Activated CD8-positive, alpha-beta memory T cell treated with anti-CD3 and anti-CD28 coated beads, Interleukin-2, amount 50 U/mL, for 48 hours (primary cell): Measurements from ENCODE around the gene MAB21L2.

Experiments
- DNase-seq: peaks from one replicate; pipeline ENCODE4 v3.0.0-alpha.2; 2020

Gene MAB21L2

DNA sequence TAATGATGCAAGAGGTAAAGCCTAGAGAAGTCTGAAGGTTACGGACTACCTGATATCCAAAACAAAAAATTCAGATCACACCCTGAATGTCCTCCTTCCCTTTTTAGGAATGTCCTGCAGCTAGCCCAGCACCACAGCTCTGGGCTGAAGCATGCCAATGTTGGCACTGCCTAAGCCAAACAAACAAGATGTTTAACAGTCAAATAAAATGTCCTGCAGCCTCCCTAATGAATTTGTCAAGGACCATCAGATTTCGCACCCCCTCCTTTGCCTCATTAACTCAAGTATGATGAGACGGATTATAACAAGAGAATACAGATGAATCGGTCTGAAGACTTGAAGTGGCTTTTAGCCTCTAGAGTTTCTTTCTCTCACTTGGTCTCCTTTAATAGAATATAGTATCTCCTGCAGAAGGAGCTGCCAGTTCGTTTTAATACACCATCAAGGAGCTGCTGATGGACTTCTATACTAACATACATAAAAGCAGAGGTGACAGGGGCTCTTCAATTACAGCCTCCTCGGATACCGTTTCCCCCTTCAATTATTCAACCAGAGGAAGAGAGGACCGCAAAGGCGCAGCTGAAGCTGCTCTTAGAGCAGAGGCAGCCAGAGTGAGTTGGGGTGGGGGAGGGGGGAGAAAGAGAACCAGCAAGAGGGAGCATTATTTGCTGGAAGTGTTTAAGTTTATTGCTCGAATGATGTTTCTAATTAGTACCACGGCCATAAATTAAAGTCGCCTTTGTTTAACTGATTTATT, 3.0 kb upstream of the MAB21L2 start:
- no peak for DNase-seq

- no peak for DNase-seq
Observed at GRCh38 chr4:150579551-150580234, 2.3 kb upstream of the MAB21L2 start.

- DNase-seq, result no peak
Observed at GRCh38 chr4:150580306-150580705, 1.6 kb upstream of the MAB21L2 start.

GRCh38 chr4:150581056-150581605, 820 bp upstream of the MAB21L2 start:
- no peak for DNase-seq

- no peak for DNase-seq
Observed at GRCh38 chr4:150581641-150582051, 305 bp upstream of the MAB21L2 start.

GRCh38 chr4:150582873-150583286, 929 bp downstream of the MAB21L2 start:
- no peak for DNase-seq

GRCh38 chr4:150583287-150584110, 1.5 kb downstream of the MAB21L2 start:
- no peak for DNase-seq

DNA sequence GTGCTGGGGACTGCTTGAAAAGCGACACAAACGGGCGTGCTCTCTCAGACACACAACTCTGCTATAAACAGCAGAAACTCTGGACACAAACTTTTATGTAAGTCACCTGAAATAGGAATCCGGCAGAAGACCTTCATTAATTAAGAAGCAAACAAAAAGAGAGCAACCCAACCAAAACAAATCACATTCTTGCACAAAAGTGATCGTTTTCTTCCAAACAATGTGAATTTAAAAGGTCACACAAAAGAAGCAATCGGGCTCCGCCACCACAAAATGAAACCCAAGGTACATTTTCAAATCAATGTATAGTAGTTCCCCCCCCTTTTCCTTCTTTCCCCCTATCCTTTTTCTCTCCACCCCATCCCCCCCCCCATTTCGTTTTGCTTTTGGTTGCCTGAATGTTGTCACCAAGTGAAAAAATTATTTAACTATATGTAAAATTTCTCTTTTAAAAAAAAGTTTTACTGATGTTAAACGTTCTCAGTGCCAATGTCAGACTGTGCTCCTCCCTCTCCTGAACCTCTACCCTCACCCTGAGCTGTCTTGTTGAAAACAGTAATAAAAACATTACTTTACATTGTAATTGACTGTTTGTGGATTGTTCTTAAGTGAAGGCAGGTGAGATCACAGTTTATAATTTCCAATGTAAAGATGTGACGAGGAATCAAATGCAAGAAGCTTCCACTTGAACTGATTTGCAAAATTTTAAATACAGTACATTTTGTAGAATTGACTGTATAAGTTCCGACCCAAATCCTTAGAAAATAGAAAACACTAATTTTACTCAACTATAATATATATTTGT, 2.4 kb downstream of the MAB21L2 start:
- no peak for DNase-seq

DNA sequence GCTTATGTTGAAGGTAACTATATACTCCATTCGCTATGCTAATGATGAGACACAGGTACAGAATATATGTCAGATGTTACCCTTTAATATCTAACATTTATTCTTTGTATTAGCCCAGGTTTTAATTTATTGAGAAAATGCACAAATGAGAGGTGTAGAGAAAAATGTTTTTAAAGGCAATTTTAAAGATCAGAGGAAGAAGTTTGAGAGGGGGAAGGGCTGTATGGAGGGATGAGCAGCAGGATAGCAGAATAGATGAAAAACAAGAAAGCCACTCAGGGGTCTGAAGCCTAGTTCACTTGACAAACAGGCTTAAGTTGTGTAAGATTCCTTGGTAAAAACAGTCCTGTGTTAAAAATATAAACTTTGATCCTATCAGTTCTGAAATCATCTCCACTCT, 3.7 kb downstream of the MAB21L2 start:
- DNase-seq, result no peak

DNA sequence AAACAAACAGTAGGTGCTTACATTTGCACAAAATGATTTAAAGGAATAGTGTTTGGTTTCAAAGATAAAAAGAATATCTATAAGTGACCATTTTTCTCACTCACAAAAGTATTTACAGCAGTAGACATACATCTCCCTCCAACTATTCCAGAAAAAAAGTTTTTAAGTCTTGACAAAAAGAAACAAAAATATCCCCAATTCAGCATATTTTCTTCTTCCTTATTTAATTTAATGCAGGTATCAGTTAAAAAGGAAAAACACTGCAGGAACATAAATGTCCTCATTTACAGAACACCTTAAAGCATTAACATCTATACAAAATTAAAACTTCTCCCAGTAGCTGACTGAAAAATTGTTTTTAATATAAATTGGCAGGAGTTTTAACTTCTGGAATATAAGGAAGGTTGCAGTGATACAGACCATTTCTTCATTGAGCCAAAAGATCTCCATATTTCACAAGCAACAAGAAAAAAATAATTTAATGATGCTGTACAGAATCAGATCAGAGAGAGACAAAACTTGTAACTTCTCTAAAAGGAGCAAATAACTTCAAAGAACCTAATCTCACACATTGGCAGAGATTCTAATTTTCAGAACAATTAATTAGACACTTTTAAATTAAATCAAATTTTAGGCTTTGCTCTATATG, 4.3 kb downstream of the MAB21L2 start:
- DNase-seq, result no peak

- no peak for DNase-seq
Observed at GRCh38 chr4:150588316-150588715, 6.4 kb downstream of the MAB21L2 start.

GRCh38 chr4:150589157-150589556, 7.2 kb downstream of the MAB21L2 start:
- no peak for DNase-seq

DNA sequence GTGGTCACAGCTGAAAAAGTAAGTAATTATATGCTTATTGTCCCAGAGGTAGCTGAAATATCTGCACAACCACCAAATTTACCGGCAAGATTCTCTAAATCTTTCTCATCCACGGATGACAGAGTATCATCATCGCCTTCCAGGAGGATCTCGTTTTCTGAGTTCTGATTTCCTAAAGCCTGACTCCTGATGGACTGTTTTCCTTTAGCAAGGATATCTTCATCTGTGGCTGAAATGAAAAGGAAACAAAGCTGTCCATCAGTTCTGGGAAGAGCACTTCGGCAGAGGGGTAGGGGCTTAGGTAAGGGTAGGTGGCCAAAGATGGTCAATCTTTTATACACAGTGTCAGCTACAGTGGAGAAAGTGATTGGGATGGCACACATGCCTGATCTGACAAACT, 8.7 kb downstream of the MAB21L2 start:
- no peak for DNase-seq

DNA sequence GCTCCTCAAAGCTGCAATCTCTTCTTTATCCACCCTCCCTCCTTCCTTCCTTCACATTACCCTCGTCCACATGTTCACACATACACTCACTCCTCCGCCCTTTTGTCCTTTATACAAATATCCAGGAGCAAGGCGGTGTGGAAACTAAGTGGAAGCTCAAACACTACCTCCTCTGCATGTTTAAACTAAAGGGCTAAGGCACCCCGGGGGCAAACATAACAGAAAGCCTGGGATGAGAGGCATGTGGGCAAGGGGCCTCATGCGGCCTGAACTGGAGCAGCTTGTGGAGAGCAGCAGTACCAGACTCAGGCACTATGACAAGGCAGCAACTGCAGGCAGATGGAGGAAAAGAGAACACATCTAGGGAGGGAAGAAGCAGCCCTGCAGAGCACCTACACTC, 9.5 kb downstream of the MAB21L2 start:
- DNase-seq, result no peak

DNA sequence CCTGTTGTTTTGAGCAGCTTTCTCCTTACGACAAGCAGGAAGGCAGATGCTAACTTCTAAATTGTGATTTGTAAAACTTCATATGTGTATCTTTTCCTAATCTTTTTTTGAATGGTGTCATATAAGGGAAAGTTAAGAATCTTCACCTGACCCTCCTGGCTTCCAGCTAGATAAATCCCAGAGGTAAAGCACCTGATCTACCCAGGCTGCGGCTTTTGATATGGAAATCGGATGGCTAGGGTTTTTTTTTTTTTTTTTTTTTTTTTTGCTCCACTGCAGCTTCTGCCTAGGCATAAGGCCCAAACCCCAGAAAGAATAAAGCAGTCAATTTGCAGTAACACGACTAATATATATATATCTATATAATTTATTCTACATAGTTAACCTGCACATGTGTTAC, 10.0 kb downstream of the MAB21L2 start:
- DNase-seq, result no peak

DNA sequence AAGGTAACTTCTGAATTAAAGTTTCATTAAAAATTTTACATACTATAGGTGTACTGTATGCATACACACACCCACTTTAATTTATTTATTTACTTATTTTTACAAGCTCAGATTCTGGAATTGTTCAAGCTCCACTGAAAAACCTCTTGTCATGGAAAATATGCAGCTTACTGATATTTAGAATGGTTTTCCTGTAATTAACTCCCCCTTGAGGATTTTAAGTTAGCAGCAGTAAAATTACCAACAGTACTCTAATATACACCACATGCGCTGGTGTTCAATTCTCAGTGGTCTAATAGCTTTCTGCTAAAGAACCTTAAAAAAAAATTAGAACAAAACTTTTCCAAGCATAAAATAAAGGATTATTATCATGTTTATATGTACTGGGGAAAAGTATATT, 12.0 kb downstream of the MAB21L2 start:
- no peak for DNase-seq

GRCh38 chr4:150598909-150599308, 17.0 kb downstream of the MAB21L2 start:
- no peak for DNase-seq

DNA sequence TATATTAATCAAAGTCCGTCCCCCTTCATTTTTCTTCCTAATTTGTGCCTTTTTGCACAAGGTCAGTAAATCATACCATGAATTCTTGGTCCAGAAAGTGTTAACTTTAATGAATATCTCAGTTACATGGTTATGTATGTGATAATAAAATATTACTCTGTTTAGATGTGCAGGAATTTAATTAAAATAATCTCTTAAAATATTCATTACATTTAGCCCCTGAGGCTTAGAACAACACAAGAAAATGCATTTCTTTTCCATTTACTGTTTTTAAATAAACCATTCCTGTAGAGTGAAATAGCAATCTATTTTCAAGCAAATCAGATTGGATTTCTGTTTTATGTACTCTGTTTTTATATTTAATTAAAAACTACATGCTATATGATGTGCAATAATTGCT, 17.6 kb downstream of the MAB21L2 start:
- no peak for DNase-seq

DNA sequence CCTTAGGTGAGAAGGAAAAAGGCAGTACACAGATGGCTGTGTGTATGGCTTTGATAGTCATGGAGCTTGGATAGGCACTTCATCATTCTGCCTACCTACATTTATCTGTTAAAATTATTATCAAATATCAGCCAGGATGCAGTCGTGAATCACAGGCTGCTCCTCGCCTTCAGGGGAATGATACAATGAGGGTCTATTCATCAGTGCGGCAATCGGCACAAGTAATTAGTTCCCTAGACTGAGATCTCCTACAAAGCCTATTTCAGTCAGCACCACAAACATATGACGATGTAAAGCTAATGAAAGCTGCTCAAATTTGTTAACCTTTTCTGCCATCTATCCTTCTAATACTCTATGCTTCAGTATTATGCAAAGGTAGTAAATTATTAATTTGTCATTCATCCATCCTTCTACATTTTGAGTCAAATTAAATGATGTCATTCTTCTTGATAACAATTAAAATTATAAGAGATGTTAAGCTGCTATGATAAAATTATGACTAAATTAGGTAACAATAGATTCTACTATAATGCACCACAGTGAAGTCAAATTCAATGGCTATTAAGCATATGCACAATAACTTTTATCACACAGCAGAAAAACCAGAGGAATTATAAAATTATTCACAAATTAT, 19.0 kb downstream of the MAB21L2 start:
- DNase-seq, result no peak

DNA sequence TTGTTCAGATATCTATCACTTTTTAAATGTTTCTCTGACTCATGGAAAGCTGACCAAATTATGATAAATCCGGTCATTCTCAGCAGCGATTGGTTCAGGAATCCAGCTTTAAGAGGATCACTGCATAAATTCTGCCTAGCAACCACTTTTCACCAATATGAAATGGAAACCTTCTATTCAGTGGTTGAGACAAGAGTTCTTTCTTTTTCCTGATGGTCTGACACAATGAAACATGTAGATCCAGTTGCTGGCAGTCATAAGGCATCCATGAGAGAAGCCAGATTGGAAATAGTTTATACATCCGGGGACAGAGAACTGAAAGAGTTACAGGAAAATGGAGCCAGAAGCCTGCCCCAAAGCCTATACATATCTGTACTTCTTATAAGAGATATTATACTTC, 27.2 kb downstream of the MAB21L2 start:
- DNase-seq, result no peak

DNA sequence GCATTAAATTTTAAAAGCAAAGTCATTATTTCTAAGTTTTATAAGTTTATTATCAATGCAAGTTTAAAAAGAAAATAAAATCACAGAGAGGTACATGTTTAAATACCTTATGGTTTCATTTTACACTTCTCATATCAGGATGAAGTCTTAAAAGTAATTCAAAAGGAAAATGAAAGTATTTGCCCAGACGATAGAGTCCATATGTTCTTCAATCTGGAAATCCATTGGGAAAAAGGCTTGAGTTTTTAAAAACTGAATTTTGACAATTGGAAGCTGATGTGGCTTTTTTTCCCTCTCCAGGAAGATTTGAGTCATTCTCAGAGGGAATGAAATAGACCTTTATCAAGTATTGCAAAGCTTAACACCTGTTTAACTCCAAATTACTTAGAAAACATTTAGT, 37.1 kb downstream of the MAB21L2 start:
- no peak for DNase-seq

GRCh38 chr4:150624055-150624454, 42.1 kb downstream of the MAB21L2 start:
- DNase-seq, result no peak
